KMS-11 (cell line): ENCODE measurements around the gene SERINC1.
A peak's percentile ranks its signal among the peaks of the same experiment; 100 is the strongest.

Experiments used
- H2AFZ ChIP-seq: fragments of 200-600 bp; sonication (generic); 2 replicates; pipeline ENCODE4 v1.6.1; 2016; ENCODE audit warnings: antibody characterized with exemption, mixed run types, low read depth
- H3K27ac ChIP-seq: fragments of 200-600 bp; sonication (generic); 2 replicates; pipeline ENCODE4 v1.6.1; 2016; ENCODE audit warnings: mild to moderate bottlenecking, mixed run types
- H3K27me3 ChIP-seq: fragments of 200-600 bp; sonication (generic); 2 replicates; pipeline ENCODE4 v1.6.1; 2017; ENCODE audit warnings: mild to moderate bottlenecking, low read depth, mixed run types, moderate library complexity; ENCODE audit not compliant: insufficient read depth
- H3K36me3 ChIP-seq: fragments of 200-600 bp; sonication (generic); 2 replicates; pipeline ENCODE4 v1.6.1; 2017; ENCODE audit warnings: mild to moderate bottlenecking, mixed run types; ENCODE audit not compliant: insufficient read depth
- H3K4me1 ChIP-seq: fragments of 200-600 bp; sonication (generic); 2 replicates; pipeline ENCODE4 v1.6.1; 2016; ENCODE audit warnings: mild to moderate bottlenecking, low read depth, mixed run types; ENCODE audit not compliant: poor library complexity, severe bottlenecking
- H3K4me2 ChIP-seq: fragments of 200-600 bp; sonication (generic); 2 replicates; pipeline ENCODE4 v1.7.0; 2016; ENCODE audit warnings: mild to moderate bottlenecking, mixed run types
- H3K4me3 ChIP-seq: fragments of 200-600 bp; sonication (generic); IDR thresholded peaks from 2 replicates; pipeline ENCODE4 v1.6.1; 2017; ENCODE audit warnings: low read depth, low read length, mixed read lengths; ENCODE audit not compliant: insufficient read depth
- H3K79me2 ChIP-seq: fragments of 200-600 bp; sonication (generic); 2 replicates; pipeline ENCODE4 v1.6.1; 2016; ENCODE audit warnings: low read depth, mixed run types; ENCODE audit not compliant: insufficient read depth
- H3K9ac ChIP-seq: fragments of 200-600 bp; sonication (generic); 2 replicates; pipeline ENCODE4 v1.6.1; 2016; ENCODE audit warnings: mild to moderate bottlenecking, mixed run types
- H4K20me1 ChIP-seq: fragments of 200-600 bp; sonication (generic); 2 replicates; pipeline ENCODE4 v1.6.1; 2016; ENCODE audit warnings: mild to moderate bottlenecking, mixed run types; ENCODE audit not compliant: insufficient read depth
- CTCF ChIP-seq: fragments of 200-600 bp; sonication (generic); conservative IDR thresholded peaks from 2 replicates; pipeline ENCODE4 v1.6.1; 2017; ENCODE audit warnings: low read depth, mild to moderate bottlenecking, antibody characterized with exemption, low read length, moderate library complexity, mixed read lengths

SERINC1 gene

DNA sequence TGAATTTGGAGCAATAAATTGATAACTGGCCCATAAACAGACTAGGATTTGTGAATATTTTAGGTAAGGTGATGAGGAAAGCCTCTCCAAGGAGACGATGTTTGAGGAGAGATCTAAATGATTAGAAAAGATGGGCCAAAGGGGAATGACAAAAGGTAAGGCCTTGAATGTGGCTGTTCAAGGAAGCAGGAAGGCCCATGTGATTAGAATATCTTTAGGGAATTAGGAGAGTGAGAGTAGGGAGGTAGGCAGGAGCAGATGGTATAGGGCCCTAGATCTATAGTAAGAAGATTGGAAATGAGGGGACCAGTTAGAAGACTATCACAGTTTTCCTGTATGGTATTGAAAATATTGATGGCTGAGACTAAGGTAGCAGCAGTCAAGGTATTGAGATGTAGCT, 65.4 kb downstream of the SERINC1 start:
- Histone ChIP-seq H3K27me3 (no peaks in the 10 kb centered on the region), H3K4me2 (no peak overlapping the region), H3K79me2 (peaks cover 46% of the 10 kb centered on the region), H4K20me1 (no peaks in the 10 kb centered on the region), H3K4me3 (no peak overlapping the region), H3K9ac (no peak overlapping the region), H3K36me3 (no peaks in the 10 kb centered on the region), H2AFZ (no peak overlapping the region), H3K4me1 (peaks cover 4% of the 10 kb centered on the region), H3K27ac (no peak overlapping the region)
- TF ChIP-seq CTCF = no peak

DNA sequence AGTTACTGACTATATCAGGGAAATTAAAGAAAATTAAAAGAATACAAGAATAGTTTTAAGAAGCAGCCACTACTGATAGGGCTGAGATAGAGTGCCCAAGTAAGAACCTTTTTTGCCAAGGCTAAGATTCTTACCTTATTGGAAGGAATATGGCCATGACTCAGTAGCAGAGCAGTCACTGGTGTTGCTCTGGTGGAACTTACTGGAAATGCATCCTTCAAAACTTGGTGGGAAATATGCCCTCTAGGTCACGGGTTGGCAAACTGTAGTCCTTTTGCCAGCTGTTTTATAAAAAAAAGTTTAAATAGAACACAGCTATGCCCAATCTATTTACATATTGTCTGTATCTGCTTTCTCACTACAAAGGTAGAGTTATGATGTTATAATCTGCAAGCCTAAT, 66.2 kb downstream of the SERINC1 start:
- Histone ChIP-seq H3K27ac (no peak overlapping the region), H3K36me3 (no peaks in the 10 kb centered on the region), H4K20me1 (peaks cover 4% of the 10 kb centered on the region; the same call in 1 of the 2 replicates), H3K4me2 (no peak overlapping the region), H3K79me2 (peaks cover 49% of the 10 kb centered on the region), H3K4me3 (no peak overlapping the region), H3K4me1 (peaks cover 11% of the 10 kb centered on the region), H3K9ac (no peak overlapping the region), H3K27me3 (no peaks in the 10 kb centered on the region), H2AFZ (no peak overlapping the region)
- TF ChIP-seq CTCF = no peak

- Histone ChIP-seq H4K20me1 (peaks cover 4% of the 10 kb centered on the region; the same call in 1 of the 2 replicates), H3K4me2 (no peak overlapping the region), H3K79me2 (peaks cover 48% of the 10 kb centered on the region)
Measured at GRCh38 chr6:122404444-122404843, 67.2 kb downstream of the SERINC1 start.

DNA sequence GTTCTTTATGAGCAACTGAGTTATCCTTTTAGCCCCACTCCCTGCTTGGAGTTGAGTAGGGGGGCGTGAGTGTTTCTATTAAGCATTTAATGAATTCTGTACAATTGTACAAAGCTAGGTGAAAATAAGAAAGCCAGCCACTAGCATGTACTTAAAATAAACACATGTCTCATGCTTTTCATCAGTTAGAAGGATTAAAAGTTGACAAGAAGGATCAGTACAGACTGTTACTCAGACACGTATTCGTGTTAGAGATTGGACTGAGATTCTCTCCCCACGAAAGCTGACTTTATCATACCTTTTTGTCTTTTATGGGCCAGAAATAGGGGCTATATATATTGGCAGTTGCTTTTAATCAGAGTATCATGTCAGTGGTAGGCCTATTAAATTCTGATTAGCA, 70.5 kb downstream of the SERINC1 start:
- Histone ChIP-seq H3K27ac (no peak overlapping the region), H3K36me3 (no peaks in the 10 kb centered on the region), H3K4me1 (peaks cover 17% of the 10 kb centered on the region), H3K27me3 (no peaks in the 10 kb centered on the region), H3K9ac (no peak overlapping the region), H3K79me2 (peaks cover 39% of the 10 kb centered on the region), H2AFZ (no peak overlapping the region), H3K4me3 (no peak overlapping the region), H3K4me2 (peak overlapping the region; percentile 60; the same call in 1 of the 2 replicates), H4K20me1 (peaks cover 4% of the 10 kb centered on the region; the same call in 1 of the 2 replicates)
- no peak for TF ChIP-seq CTCF

More at GRCh38 chr6:122404444-122404843, 67.2 kb downstream of the SERINC1 start:
- H3K9ac ChIP-seq = no peak overlapping the region
- no peak overlapping the region for H2AFZ ChIP-seq
- H3K4me1 ChIP-seq = peaks cover 11% of the 10 kb centered on the region
- no peaks in the 10 kb centered on the region for H3K36me3 ChIP-seq
- H3K27ac ChIP-seq = no peak overlapping the region
- H3K27me3 ChIP-seq = no peaks in the 10 kb centered on the region
- TF ChIP-seq CTCF = no peak
- H3K4me3 ChIP-seq = no peak overlapping the region
